NCI-H524 (cell line): Measurements from ENCODE around the gene CLP1.
"Not testable (repeated sequence)": the region's sequence is repeated elsewhere in the genome, so short reads cannot be mapped to it uniquely, and the experiment has no call there.

ENCODE experiments used
- DNase-seq, 2 experiments: peaks; one replicate each; lab custom pipeline; 2025; lab: John Stamatoyannopoulos, UW

The CLP1 gene

GRCh38 chr11:57667117-57667735, 9.7 kb downstream of the CLP1 start:
- peak; percentile 91 to 96 for DNase-seq

- DNase-seq = peak; percentile 94 to 97
These were observed 10.3 kb downstream of the CLP1 start, which contains the start of gene ZDHHC5 for GRCh38 chr11:57667736-57668433. ZDHHC5 (plus strand) TSS chr11:57668114; CDS start chr11:57673091, 4,977 bp downstream.

GRCh38 chr11:57668434-57668782, 10.8 kb downstream of the CLP1 start:
- DNase-seq = peak in 1 of 2 experiments; percentile 36

- no peak for DNase-seq
These were observed 16.7 kb downstream of the CLP1 start for GRCh38 chr11:57674251-57674650.

- no peak for DNase-seq
These were observed 17.8 kb downstream of the CLP1 start for GRCh38 chr11:57675176-57675941.

GRCh38 chr11:57679396-57679795, 21.8 kb downstream of the CLP1 start:
- DNase-seq = no peak

GRCh38 chr11:57680552-57680874, 23.0 kb downstream of the CLP1 start:
- DNase-seq = no peak

- peak in 1 of 2 experiments; percentile 28 for DNase-seq
These were observed 23.6 kb downstream of the CLP1 start for GRCh38 chr11:57681168-57681567.

- DNase-seq = not testable (repeated sequence)
These were observed 32.9 kb downstream of the CLP1 start for GRCh38 chr11:57690474-57690873.

- DNase-seq = no peak
These were observed 41.3 kb downstream of the CLP1 start for GRCh38 chr11:57698843-57699365.

GRCh38 chr11:57699813-57700212, 42.3 kb downstream of the CLP1 start:
- no peak for DNase-seq

- no peak for DNase-seq
These were observed 42.9 kb downstream of the CLP1 start for GRCh38 chr11:57700425-57700824.

- DNase-seq = no peak
These were observed 45.8 kb downstream of the CLP1 start for GRCh38 chr11:57703341-57703740.

- no peak for DNase-seq
These were observed 47.4 kb downstream of the CLP1 start for GRCh38 chr11:57704932-57705331.

- not testable (repeated sequence) for DNase-seq
These were observed 47.9 kb downstream of the CLP1 start for GRCh38 chr11:57705432-57705831.

GRCh38 chr11:57709802-57710367, 52.3 kb downstream of the CLP1 start:
- no peak for DNase-seq
